Caco-2 (cell line): ENCODE measurements around the gene ARHGEF12. TPM values are rescaled to one million over a fixed set of nuclear protein-coding genes. Genes with fewer than 3 reads are reported as not detected.
A peak's percentile ranks its signal among the peaks of the same experiment; 100 is the strongest.

Experiments
- BruUV-seq: library from RNA; stranded (reverse); fragments of 400-500 nt; replicated peaks from 2 replicates; lab custom pipeline; 2021; lab: Mats Ljungman, UMichigan
- CTCF ChIA-PET: fragments of 300-600 bp; sonication (Branson Sonifier 250); formaldehyde crosslinking; loops from one replicate; lab custom pipeline; 2022; ENCODE audit warnings: antibody characterized with exemption; lab: Charles Lee
- POLR2A ChIA-PET: fragments of 300-600 bp; sonication (Branson Sonifier 250); formaldehyde crosslinking; loops from one replicate; lab custom pipeline; 2022; ENCODE audit warnings: antibody characterized with exemption; lab: Charles Lee
- DNase-seq, 2 experiments: peaks; one replicate each; pipeline versions ENCODE4 v3.0.0 to v3.0.0-alpha.2; 2020 to 2022
- H3K27me3 ChIP-seq: replicated peaks from 2 replicates; pipeline ENCODE4 v1.6.0; 2011; ENCODE audit warnings: low read length; ENCODE audit not compliant: control insufficient read depth, insufficient read depth
- H3K36me3 ChIP-seq: 2 replicates; pipeline ENCODE4 v1.5.1; 2011; ENCODE audit warnings: low read length; ENCODE audit not compliant: control insufficient read depth, insufficient read depth
- H3K4me1 ChIP-seq: fragments of 250-450 bp; sonication (Bioruptor Pico); 2 replicates; pipeline ENCODE4 v1.5.1; 2020; ENCODE audit warnings: mild to moderate bottlenecking
- H3K4me3 ChIP-seq: 2 replicates; pipeline ENCODE4 v1.5.1; 2011; ENCODE audit warnings: low read depth, mild to moderate bottlenecking, control low read depth, low read length
- H3K9me3 ChIP-seq: fragments of 250-450 bp; sonication (Bioruptor Pico); 2 replicates; pipeline ENCODE4 v1.5.1; 2020; ENCODE audit warnings: mild to moderate bottlenecking, moderate library complexity
- H3K27ac Mint-ChIP-seq: one replicate; pipeline ENCODE4 v1.8.0; 2022; ENCODE audit warnings: mixed read lengths; ENCODE audit not compliant: unreplicated experiment
- H3K27me3 Mint-ChIP-seq: one replicate; pipeline ENCODE4 v1.8.0; 2022; ENCODE audit warnings: mixed read lengths; ENCODE audit not compliant: insufficient read depth, unreplicated experiment
- H3K36me3 Mint-ChIP-seq: one replicate; pipeline ENCODE4 v1.8.0; 2022; ENCODE audit warnings: mild to moderate bottlenecking, mixed read lengths; ENCODE audit not compliant: insufficient read depth, unreplicated experiment
- H3K4me1 Mint-ChIP-seq: one replicate; pipeline ENCODE4 v1.8.0; 2022; ENCODE audit warnings: low read depth, mixed read lengths; ENCODE audit not compliant: unreplicated experiment
- H3K4me3 Mint-ChIP-seq: one replicate; pipeline ENCODE4 v1.8.0; 2022; ENCODE audit warnings: mild to moderate bottlenecking, moderate library complexity, mixed read lengths; ENCODE audit not compliant: unreplicated experiment
- H3K9me3 Mint-ChIP-seq: one replicate; pipeline ENCODE4 v1.8.0; 2022; ENCODE audit warnings: mixed read lengths; ENCODE audit not compliant: unreplicated experiment
- intact Hi-C: fragments of 100-400 bp; cut with micrococcal nuclease; formaldehyde crosslinking; loops from one replicate; pipeline ENCODE4 v1.10.0; 2022; ENCODE audit not compliant: unreplicated experiment
- total RNA-seq: library from RNA; stranded (reverse); gene quantifications from 2 replicates; pipeline ENCODE4 v1.2.3, GENCODE V29; 2022
- TF ChIP-seq, protein P1 (sequence below), 2 experiments: fragments of 200-600 bp in 1 of 2; IDR thresholded peaks; 1 replicate in 1 of 2; 2 replicates in 1 of 2; pipeline versions ENCODE4 v1.5.1 to v1.8.0; 2011 to 2022; ENCODE audit warnings: antibody characterized with exemption in 1 of 2, control low read depth in 1 of 2, inconsistent platforms in 1 of 2, low read depth in 1 of 2, low read length in 1 of 2, mild to moderate bottlenecking in 1 of 2, moderate library complexity in 1 of 2; ENCODE audit not compliant: insufficient read depth in 1 of 2, severe bottlenecking in 1 of 2, unreplicated experiment in 1 of 2

The ARHGEF12 gene
- total RNA-seq, 1 experiment from 2014 or later, result 89.3 TPM

DNA sequence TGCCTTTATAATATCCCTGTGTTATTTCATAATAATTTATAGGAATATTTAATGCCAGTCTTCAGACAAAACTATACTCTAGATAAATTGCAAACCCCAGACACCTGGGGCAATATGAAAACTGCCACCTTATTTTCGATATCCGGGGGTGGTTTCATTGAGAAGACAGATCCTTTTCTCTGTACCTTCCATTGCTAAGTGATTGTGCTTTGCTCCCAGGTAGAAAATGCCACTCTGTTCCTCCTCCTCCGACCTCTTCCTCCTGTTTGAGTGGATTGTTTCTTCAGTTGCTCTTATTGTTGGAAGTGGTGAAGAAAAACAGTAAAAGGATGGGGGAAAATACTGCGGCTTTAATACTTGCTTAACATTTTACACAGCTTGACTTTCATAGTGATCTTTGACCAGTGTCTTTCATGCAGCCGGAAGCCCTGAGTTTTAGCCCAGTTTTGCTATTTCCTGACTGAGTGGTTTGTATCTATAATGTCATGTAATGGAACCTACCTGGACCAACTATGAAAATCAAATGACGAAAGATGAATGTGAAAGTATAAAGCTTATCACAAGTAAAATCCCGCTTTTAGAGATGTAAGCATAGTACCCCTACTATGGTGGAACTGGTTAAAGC is 169.7 kb downstream of the ARHGEF12 start:
- intact Hi-C loops, result loop anchor here (5.0 kb wide), 1 partner anchor 426 kb away; no protein-coding TSS in a partner anchor

DNA sequence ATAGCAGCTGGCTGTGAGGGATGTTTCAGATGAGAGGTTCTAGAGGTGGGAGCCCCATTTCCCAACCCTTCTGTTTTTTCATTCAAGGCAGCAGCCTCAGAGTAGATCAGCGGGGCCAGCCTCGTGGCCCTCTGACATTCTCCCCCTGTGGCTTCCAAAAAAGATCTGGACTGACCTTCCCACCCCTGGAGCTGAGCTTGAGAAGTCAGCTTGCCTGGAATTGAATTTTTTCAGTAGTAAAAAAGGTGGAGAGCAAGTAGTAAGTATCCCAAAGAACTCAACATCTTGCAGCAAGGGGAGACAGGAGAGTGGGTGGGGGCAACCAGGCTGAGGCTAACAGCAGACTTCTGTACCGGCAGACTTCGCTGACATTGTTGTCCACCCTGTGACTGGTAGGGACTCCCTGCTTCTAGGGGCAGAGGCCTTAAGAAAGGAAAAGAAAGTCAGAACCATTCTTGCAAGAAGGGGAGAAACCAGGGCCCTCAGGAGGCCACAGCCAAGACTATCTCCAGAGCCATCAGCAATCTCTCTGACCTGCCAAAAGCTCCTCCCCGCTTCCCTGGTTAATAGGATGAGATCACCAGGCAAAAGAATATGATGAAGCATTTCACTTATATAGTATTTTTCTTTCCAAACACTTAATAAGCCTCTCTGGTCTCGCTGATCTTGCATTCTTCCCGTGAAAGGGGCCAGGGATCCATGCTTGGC is 173.3 kb downstream of the ARHGEF12 start:
- Mint-ChIP-seq H3K4me3 (no peak overlapping the region), H3K27ac (no peak overlapping the region), H3K36me3 (no peaks in the 10 kb centered on the region), H3K9me3 (no peaks in the 10 kb centered on the region), H3K27me3 (peaks cover 23% of the 10 kb centered on the region), H3K4me1 (no peaks in the 10 kb centered on the region)
- TF ChIP-seq, protein P1, sequence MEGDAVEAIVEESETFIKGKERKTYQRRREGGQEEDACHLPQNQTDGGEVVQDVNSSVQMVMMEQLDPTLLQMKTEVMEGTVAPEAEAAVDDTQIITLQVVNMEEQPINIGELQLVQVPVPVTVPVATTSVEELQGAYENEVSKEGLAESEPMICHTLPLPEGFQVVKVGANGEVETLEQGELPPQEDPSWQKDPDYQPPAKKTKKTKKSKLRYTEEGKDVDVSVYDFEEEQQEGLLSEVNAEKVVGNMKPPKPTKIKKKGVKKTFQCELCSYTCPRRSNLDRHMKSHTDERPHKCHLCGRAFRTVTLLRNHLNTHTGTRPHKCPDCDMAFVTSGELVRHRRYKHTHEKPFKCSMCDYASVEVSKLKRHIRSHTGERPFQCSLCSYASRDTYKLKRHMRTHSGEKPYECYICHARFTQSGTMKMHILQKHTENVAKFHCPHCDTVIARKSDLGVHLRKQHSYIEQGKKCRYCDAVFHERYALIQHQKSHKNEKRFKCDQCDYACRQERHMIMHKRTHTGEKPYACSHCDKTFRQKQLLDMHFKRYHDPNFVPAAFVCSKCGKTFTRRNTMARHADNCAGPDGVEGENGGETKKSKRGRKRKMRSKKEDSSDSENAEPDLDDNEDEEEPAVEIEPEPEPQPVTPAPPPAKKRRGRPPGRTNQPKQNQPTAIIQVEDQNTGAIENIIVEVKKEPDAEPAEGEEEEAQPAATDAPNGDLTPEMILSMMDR (IDR thresholded peaks at IDR 0.05; ENCODE audit: insufficient read depth in 1 of 2, low read depth in 1 of 2, low read length in 1 of 2, severe bottlenecking in 1 of 2, unreplicated experiment in 1 of 2), result no peak
- no peaks in the 10 kb centered on the region for H3K36me3 ChIP-seq
- H3K4me3 ChIP-seq, result no peak overlapping the region
- no peaks in the 10 kb centered on the region for H3K9me3 ChIP-seq
- no peaks in the 10 kb centered on the region for H3K4me1 ChIP-seq
- POLR2A ChIA-PET, result no interaction called here
- peaks cover 2% of the 10 kb centered on the region; the same call in 1 of the 2 replicates for H3K27me3 ChIP-seq
- BruUV-seq, result no TSS peak
- peak in 1 of 2 experiments; percentile 32 for DNase-seq
- CTCF ChIA-PET, result interaction anchor here (2.3 kb wide), 2 partner anchors 39 to 175 kb away, joined by 6 to 11 read pairs; no protein-coding TSS in a partner anchor
- intact Hi-C loops, result loop anchor here (2.0 to 5.0 kb wide), 3 partner anchors 175 to 603 kb away; no protein-coding TSS in a partner anchor

More for the DNA sequence above, 169.7 kb downstream of the ARHGEF12 start:
- BruUV-seq, result no TSS peak
- no peak for DNase-seq
- H3K36me3 ChIP-seq, result no peaks in the 10 kb centered on the region
- no peaks in the 10 kb centered on the region for H3K4me1 ChIP-seq
- Mint-ChIP-seq H3K4me3 (no peak overlapping the region), H3K9me3 (no peaks in the 10 kb centered on the region), H3K36me3 (no peaks in the 10 kb centered on the region), H3K4me1 (no peaks in the 10 kb centered on the region), H3K27me3 (peaks cover 23% of the 10 kb centered on the region), H3K27ac (no peak overlapping the region)
- ChIA-PET POLR2A (no interaction called here), CTCF (interaction anchor here (1.4 kb wide), 1 partner anchor 179 kb away, joined by 4 read pairs; no protein-coding TSS in a partner anchor)
- TF ChIP-seq, protein P1 (IDR thresholded peaks at IDR 0.05; ENCODE audit: insufficient read depth in 1 of 2, low read depth in 1 of 2, low read length in 1 of 2, severe bottlenecking in 1 of 2, unreplicated experiment in 1 of 2), result no peak
- peaks cover 2% of the 10 kb centered on the region; the same call in 1 of the 2 replicates for H3K27me3 ChIP-seq
- no peak overlapping the region for H3K4me3 ChIP-seq
- H3K9me3 ChIP-seq, result no peaks in the 10 kb centered on the region

DNA sequence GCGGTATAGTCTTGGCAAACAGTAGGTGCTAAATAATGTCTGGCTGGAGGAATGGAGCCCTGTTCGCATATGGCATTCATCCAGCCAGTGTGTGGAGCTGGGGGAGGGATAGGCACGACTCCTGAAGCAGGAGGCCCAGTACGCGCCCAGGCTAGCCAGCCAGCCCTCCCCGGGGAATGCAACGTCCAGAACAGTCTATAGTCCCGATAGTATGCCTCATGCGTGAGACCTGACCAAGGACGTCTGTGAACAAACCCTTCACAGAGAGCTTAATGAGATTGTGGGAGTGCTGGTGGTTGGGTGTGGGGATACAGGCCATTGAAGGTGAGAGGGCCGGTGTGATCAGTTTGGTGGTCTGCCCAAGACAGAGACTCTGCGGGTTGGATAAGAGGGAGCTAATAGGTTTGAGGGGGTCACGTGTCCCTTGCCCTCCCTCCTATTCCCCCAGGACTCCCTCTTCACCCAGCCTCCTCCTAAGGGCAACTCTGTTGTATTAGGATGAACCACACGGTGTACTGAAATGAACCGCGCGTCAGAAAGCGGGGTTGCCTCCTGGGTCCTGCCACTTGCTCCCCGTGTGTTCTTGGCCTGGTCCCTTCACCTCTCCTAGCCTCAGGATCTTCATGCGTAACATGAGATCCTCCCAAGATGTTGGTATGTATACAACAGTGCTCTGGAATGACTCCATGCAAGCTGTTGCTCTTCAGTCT is 174.3 kb downstream of the ARHGEF12 start:
- Mint-ChIP-seq H3K4me3 (no peak overlapping the region), H3K36me3 (no peaks in the 10 kb centered on the region), H3K27me3 (peaks cover 25% of the 10 kb centered on the region), H3K27ac (no peak overlapping the region), H3K9me3 (no peaks in the 10 kb centered on the region), H3K4me1 (no peaks in the 10 kb centered on the region)
- Histone ChIP-seq H3K4me3 (no peak overlapping the region; the same call in 1 of the 2 replicates), H3K9me3 (no peaks in the 10 kb centered on the region), H3K4me1 (no peaks in the 10 kb centered on the region), H3K27me3 (peaks cover 2% of the 10 kb centered on the region; the same call in 1 of the 2 replicates), H3K36me3 (no peaks in the 10 kb centered on the region)
- no TSS peak for BruUV-seq
- TF ChIP-seq, protein P1 (IDR thresholded peaks at IDR 0.05; ENCODE audit: insufficient read depth in 1 of 2, low read depth in 1 of 2, low read length in 1 of 2, severe bottlenecking in 1 of 2, unreplicated experiment in 1 of 2), result no peak
- CTCF ChIA-PET, result interaction anchor here (0.6 to 4.3 kb wide), 5 partner anchors 30 to 175 kb away, joined by 5 to 75 read pairs (median 6); no protein-coding TSS in a partner anchor
- POLR2A ChIA-PET, result no interaction called here
- DNase-seq, result peak in 1 of 2 experiments; percentile 35
- intact Hi-C loops, result loop anchor here (1.0 to 2.0 kb wide), 7 partner anchors 38 to 602 kb away; no protein-coding TSS in a partner anchor
